Caki2 (cell line): ENCODE data around the gene KIAA2012. TPM values are rescaled to one million over a fixed set of nuclear protein-coding genes. Genes with fewer than 3 reads are reported as not detected.
A peak's percentile ranks its signal among the peaks of the same experiment; 100 is the strongest.
"Not testable (repeated sequence)": the region's sequence is repeated elsewhere in the genome, so short reads cannot be mapped to it uniquely, and the experiment has no call there.

ENCODE experiments used
- DNase-seq: peaks from one replicate; pipeline ENCODE4 v3.0.0-alpha.2; 2015; ENCODE audit warnings: low read depth
- in situ Hi-C: cut with HindIII; loops from 2 replicates; pipeline ENCODE4 v1.10.0; 2016; ENCODE audit warnings: low sequenced_read_pairs, low pct_unique_long_range_greater_than_20kb, mixed read lengths
- total RNA-seq: library from RNA; depleted of rRNA; stranded (reverse); fragments of >200 nt; shearing (Covaris generic); gene quantifications from 2 replicates; pipeline ENCODE4 v1.2.3, GENCODE V29; 2014; ENCODE audit warnings: low replicate concordance; rRNA removed

KIAA2012 gene
- total RNA-seq, 1 experiment from 2014 or later = not detected

DNA sequence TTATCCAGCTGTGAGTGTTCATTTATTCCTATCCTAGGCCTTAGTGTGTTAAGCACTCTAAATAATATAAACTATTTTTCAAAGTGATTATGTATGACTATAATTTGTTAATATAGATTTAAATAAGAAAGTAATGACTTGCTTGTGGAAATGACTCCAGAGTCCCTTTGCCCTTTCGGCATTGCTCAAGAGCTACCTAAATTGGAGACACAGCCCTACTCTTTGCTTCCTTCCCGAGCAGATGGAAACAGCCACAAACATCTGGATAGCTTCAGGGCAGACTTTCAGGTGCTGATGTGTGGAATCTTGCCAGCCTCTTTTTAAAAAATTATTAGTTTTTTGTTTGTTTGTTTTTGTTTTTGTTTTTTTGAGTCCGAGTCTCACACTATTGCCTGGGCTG is 121.4 kb downstream of the KIAA2012 start:
- in situ Hi-C loops = no loop called here

GRCh38 chr2:202196727-202197126 is 123.7 kb downstream of the KIAA2012 start:
- DNase-seq = no peak
- in situ Hi-C loops = no loop called here

More for the DNA sequence above, 121.4 kb downstream of the KIAA2012 start:
- DNase-seq = no peak

- in situ Hi-C loops = no loop called here
- DNase-seq = no peak
Measured at GRCh38 chr2:202201220-202202160, 128.4 kb downstream of the KIAA2012 start.

- in situ Hi-C loops = no loop called here
Measured at GRCh38 chr2:202203348-202203747, 130.3 kb downstream of the KIAA2012 start.

GRCh38 chr2:202204855-202205254 is 131.8 kb downstream of the KIAA2012 start:
- in situ Hi-C loops = no loop called here

More at GRCh38 chr2:202203348-202203747, 130.3 kb downstream of the KIAA2012 start:
- DNase-seq = no peak

GRCh38 chr2:202208526-202208925 is 135.5 kb downstream of the KIAA2012 start:
- no peak for DNase-seq
- in situ Hi-C loops = no loop called here

More at GRCh38 chr2:202204855-202205254, 131.8 kb downstream of the KIAA2012 start:
- DNase-seq = no peak

- no peak for DNase-seq
Measured at GRCh38 chr2:202215179-202215578, 142.1 kb downstream of the KIAA2012 start.

DNA sequence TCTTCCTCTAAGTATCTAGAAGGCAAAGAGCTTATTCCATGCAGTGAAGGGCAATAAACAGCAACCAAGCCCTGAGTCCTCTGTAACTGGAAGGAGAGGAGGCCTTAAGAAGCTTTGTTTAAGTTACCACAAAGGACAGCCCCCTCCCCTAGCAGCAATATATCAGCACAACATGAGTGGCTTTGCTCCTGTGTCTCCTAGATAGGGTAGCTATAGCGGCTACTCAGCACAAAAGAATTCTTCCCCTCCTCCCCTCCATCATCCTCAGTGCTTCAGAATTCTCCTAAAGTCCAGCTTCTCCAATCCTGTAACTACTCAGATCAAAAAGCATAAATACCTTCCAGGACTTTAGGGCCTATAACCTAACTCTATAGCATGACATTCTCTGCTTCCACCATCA is 148.8 kb downstream of the KIAA2012 start:
- in situ Hi-C loops = no loop called here
- no peak for DNase-seq

More at GRCh38 chr2:202215179-202215578, 142.1 kb downstream of the KIAA2012 start:
- in situ Hi-C loops = no loop called here

DNA sequence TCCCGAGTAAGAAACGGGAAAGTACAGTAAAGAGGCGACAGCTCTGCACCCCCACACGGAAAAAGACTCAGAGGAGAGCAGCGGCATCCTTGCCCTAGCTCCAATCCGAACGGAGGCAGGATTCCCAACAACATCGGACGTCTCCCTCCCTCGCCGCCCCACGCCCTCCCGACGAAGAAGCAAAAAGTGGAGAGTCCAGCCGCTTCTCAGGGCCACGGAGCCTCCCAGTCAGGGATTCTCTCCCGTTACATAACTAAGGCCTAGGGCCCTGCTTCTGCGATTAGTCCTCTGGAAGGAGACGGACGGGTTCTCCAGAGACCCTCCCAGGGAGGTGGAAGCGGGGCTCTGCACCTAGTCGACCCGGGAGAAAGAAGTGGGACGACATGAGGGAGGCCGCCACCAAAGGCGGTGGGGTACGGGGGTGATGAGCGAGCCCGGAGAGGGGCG is 164.8 kb downstream of the KIAA2012 start:
- DNase-seq = peak; percentile 54
- in situ Hi-C loops = no loop called here

- in situ Hi-C loops = no loop called here
- peak; percentile 94 for DNase-seq
Measured at GRCh38 chr2:202238234-202239197, 165.5 kb downstream of the KIAA2012 start, which contains the start of gene SUMO1. Gene SUMO1, minus strand, starts transcription at chr2:202238597. Its CDS starts 146 bp downstream, at chr2:202238451.

DNA sequence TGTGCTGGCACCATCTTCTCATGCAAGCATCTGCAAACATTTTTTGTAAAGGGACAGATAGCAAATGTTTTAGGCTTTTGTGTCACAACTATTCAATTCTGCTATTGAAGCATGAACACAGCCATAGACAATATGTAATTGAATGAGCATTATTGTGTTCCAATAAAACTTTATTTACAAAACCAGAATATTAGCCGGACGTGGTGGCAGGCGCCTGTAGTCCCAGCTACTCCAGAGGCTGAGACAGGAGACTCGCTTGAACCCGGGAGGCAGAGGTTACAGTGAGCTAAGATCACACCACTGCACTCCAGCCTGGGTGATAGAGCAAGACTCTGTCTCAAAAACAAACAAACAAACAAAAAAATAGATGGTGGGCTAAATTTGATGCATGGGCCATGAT is 174.7 kb downstream of the KIAA2012 start:
- DNase-seq, in situ Hi-C loops: not testable (repeated sequence)

GRCh38 chr2:202249521-202250253 is 176.6 kb downstream of the KIAA2012 start:
- DNase-seq = peak; percentile 62
- in situ Hi-C loops = no loop called here

DNA sequence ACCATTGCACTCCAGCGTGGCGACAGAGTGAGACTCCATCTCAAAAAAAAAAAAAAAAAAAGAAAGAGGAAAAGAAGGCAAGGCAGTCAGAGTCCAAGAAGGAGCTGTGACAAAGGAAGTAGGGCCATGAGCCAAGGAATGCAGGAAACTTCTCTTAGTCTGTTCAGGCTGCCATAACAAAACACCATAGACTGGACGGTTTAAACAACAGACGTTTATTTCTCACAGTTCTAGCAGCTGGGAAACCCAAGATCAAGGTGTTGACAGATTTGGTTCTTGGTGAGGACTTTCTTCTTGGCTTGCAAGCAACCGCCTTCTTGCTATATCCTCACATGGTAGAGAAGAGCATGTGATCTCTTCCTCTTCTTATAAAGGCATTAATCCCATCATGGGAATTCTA is 178.4 kb downstream of the KIAA2012 start:
- in situ Hi-C loops = no loop called here
- no peak for DNase-seq

Other genes starting within 250 kb of the KIAA2012 start
- gene FZD7, start 39.4 kb upstream of the KIAA2012 start, total RNA-seq = 83.2 and 92.1 TPM in 2 replicates
- gene SUMO1, start 165.3 kb downstream of the KIAA2012 start, total RNA-seq = 256 and 266 TPM in 2 replicates
- gene NOP58, start 192.5 kb downstream of the KIAA2012 start, total RNA-seq = 34.1 and 50.4 TPM in 2 replicates